Hematopoietic multipotent progenitor cell treated with erythropoietin and hydrocortisone succinate and interleukin-3 and kit ligand, for 17 days (in vitro differentiated cells): ENCODE data around the gene NOL6.
"Not testable (repeated sequence)": the region's sequence is repeated elsewhere in the genome, so short reads cannot be mapped to it uniquely, and the experiment has no call there.

Experiments
- DNase-seq: peaks from one replicate; pipeline ENCODE4 v3.0.0-alpha.2; 2015; ENCODE audit warnings: low spot score

The NOL6 gene

GRCh38 chr9:33472881-33473615 lies 676 bp downstream of the NOL6 start:
- DNase-seq = peak; percentile 16

GRCh38 chr9:33472171-33472880 lies 1.4 kb downstream of the NOL6 start:
- no peak for DNase-seq

- no peak for DNase-seq
These were observed 2.4 kb downstream of the NOL6 start for GRCh38 chr9:33471361-33471760.

GRCh38 chr9:33469891-33470290 lies 3.8 kb downstream of the NOL6 start:
- DNase-seq = no peak

- no peak for DNase-seq
These were observed 4.7 kb downstream of the NOL6 start for GRCh38 chr9:33468797-33469621.

DNA sequence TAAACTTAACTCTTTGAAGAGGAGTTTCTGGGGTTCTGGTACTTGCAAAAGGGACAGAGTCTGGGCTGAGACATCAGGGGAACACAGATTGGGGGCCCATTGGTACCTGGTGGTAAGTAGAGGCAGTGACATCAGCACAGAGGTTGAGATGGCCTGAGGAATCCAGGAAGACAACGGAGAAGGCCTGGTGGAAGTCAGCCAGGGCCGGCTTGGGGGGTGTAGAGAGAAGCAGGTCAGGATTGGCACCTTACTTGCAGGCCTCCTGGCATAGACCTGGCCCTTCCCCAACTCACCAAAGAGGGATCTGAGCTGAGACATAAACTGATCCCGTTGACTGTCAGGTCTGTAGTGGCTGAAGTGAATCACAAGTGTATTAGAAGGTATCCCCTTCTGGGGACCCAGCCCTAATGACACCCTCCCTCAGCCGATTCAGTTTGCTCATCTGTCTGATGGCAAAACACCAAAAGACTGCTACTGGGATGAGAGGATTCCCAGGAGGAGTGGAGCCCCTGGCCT lies 5.5 kb downstream of the NOL6 start:
- no peak for DNase-seq

GRCh38 chr9:33467526-33467925 lies 6.2 kb downstream of the NOL6 start:
- DNase-seq = no peak

- peak; percentile 78 for DNase-seq
These were observed 6.9 kb downstream of the NOL6 start for GRCh38 chr9:33466565-33467495.

- no peak for DNase-seq
These were observed 7.8 kb downstream of the NOL6 start for GRCh38 chr9:33465596-33466564.

GRCh38 chr9:33465096-33465495 lies 8.6 kb downstream of the NOL6 start:
- no peak for DNase-seq

DNA sequence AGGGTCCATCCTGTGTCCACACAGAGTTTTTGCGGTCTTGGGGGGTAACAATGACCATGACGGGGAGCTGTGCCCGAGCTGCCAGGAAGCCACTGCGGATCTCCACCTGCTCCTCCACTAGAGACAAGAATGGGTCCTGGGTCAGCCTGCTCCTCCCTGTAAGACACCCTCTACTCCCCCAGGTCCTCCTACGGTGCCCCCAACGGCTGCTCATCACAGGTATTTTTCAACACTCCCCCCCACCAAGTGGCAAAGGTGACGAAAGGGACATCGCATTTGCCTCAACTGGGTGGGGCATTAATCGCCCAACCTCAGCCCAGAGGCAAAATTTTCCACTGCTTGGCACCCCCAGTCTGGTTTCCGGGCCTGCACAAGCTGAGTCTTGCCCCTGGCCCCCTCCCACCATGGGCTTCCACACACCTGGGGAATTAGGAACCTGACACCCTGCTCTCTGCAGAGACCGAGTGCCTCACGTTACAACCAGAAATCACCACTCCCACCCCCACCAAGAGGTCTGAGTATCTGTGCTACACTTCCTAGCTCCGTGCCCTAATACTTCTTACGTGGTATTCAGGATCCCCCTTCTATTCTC lies 9.6 kb downstream of the NOL6 start:
- no peak for DNase-seq

GRCh38 chr9:33463151-33463550 lies 10.6 kb downstream of the NOL6 start:
- DNase-seq = no peak

DNA sequence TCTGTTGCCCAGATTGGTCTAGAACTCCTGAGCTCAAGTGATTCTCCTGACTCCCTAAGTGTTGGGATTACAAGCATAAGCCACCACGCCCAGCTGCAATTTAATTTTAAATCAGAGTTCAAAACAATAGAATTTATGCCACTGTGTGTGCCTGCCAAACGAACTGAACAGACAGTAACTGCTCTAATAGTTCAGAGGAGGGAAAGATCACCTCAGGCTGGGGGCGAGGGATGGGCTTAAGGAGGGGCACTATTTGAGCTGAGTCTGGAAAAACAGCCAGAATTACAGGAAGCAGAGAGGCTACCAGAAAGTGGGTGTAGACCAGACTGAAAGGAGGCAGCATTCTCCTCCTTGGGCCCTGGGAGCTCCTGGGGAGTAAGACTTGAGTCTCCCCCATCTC lies 12.2 kb downstream of the NOL6 start:
- no peak for DNase-seq

DNA sequence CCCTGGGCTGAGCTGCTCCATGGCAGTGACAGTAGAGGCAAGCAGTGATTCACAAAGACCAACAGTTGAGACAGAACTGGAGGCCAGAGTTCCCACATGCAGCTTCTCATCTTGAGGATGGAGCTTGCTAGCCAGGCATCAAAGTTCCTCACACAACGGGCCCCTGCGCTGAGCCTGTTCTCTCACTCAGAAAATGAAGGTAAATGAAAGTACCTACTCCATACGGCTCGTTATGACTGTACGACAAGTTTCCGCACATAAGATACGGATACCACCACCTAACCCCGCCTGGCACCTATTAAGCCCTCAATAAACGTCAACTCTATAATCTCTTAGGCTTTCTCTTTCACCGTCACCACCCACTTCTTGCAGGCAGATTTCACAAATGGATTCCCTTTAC lies 12.9 kb downstream of the NOL6 start:
- no peak for DNase-seq

GRCh38 chr9:33459115-33459514 lies 14.6 kb downstream of the NOL6 start:
- no peak for DNase-seq

- no peak for DNase-seq
These were observed 15.3 kb downstream of the NOL6 start for GRCh38 chr9:33458444-33458843.

DNA sequence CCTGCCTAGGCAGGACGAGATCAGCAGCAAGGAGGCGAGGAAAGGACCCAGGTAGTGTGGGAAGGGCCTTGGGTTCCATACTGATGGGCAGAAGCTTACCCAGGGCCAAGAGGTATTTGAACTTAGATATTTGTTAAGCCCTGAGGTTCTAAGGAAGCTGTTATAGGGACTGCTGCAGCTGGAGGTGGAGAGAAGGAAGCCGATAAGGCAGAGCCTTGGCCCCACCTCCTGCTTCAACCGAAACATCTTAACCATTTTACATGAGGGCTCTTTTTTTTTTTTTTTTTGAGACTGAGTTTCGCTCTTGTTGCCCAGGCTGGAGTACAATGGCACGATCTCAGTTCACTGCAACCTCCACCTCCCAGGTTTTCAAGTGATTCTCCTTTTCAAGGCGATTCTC lies 17.8 kb downstream of the NOL6 start:
- DNase-seq = no peak

GRCh38 chr9:33455456-33455855 lies 18.3 kb downstream of the NOL6 start:
- DNase-seq = not testable (repeated sequence)

GRCh38 chr9:33454661-33455026 lies 19.1 kb downstream of the NOL6 start:
- DNase-seq = not testable (repeated sequence)
